Measurements from ENCODE around the gene PALS1.

- no peak for TF ChIP-seq CTCF (IDR thresholded peaks at IDR 0.05; ENCODE audit: poor library complexity, severe bottlenecking)
- no peak for TF ChIP-seq EZH2 (IDR thresholded peaks at IDR 0.05; ENCODE audit: borderline replicate concordance, insufficient read depth, low read length, poor library complexity, severe bottlenecking)
- TF ChIP-seq MXI1 (conservative IDR thresholded peaks at IDR 0.05; ENCODE audit: poor library complexity, severe bottlenecking) = no peak
- TF ChIP-seq EP300 (conservative IDR thresholded peaks at IDR 0.05; ENCODE audit: poor library complexity, severe bottlenecking) = no peak
- TF ChIP-seq RAD21 (conservative IDR thresholded peaks at IDR 0.05) = no peak
- no peak for TF ChIP-seq POLR2AphosphoS5 (IDR thresholded peaks at IDR 0.05)
Measured at GRCh38 chr14:67265131-67265530, 23.9 kb downstream of the PALS1 start.
